ENCODE data around the gene MFNG.

GRCh38 chr22:37502342-37503182 is 16.4 kb upstream of the MFNG start:
- no peak for TF ChIP-seq EZH2phosphoT487 (IDR thresholded peaks at IDR 0.05; ENCODE audit: borderline replicate concordance)
- no peak for TF ChIP-seq CTCF (conservative IDR thresholded peaks at IDR 0.05; ENCODE audit: low read length)

Measured in Loucy (cell line).